ENCODE measurements around the gene UGDH.
"Not testable (repeated sequence)": the region's sequence is repeated elsewhere in the genome, so short reads cannot be mapped to it uniquely, and the experiment has no call there.

Gene UGDH

DNA sequence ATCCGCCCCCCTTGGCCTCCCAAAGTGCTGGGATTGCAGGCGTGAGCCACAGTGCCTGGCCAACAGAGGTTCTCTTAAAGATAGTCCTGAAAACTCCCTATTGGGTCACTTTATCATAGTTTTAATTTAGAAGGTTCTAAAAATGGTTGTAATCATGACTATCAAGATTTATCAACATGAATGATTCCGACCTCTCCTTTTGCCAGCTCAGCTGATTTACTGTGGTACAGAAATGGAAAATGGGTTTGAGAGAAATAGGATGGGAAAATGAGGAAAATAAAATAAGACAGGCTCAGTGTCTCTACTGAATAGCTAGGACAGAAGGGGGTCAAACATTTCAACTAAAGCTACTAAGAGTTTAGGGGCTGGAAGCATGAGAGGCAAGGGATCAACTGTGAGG, 28.2 kb upstream of the UGDH start:
- Histone ChIP-seq H3K4me2 (ENCODE audit: low read depth, low read length) (no peak overlapping the region), H3K9me3 (replicated peaks; ENCODE audit: insufficient read depth, low read length) (no peaks in the 10 kb centered on the region), H3K79me2 (ENCODE audit: low read length) (no peaks in the 10 kb centered on the region), H4K20me1 (ENCODE audit: insufficient read depth, low read length) (no peaks in the 10 kb centered on the region), H3F3A (ENCODE audit: insufficient read depth, low read length) (no peaks in the 10 kb centered on the region), H3K4me1 (ENCODE audit: low read length) (no peaks in the 10 kb centered on the region), H3K27me3 (replicated peaks; ENCODE audit: insufficient read depth, low read length) (no peaks in the 10 kb centered on the region), H3K36me3 (replicated peaks; ENCODE audit: insufficient read depth, low read length) (no peaks in the 10 kb centered on the region), H3K9me2 (replicated peaks; ENCODE audit: insufficient read depth, low read length) (no peaks in the 10 kb centered on the region), H3K9ac (ENCODE audit: low read length) (no peak overlapping the region), H3K4me3 (ENCODE audit: low read length) (no peak overlapping the region), H2AFZ (ENCODE audit: low read length) (no peak overlapping the region), H3K27ac (ENCODE audit: low read length) (no peak overlapping the region)
- TF ChIP-seq, protein P1, sequence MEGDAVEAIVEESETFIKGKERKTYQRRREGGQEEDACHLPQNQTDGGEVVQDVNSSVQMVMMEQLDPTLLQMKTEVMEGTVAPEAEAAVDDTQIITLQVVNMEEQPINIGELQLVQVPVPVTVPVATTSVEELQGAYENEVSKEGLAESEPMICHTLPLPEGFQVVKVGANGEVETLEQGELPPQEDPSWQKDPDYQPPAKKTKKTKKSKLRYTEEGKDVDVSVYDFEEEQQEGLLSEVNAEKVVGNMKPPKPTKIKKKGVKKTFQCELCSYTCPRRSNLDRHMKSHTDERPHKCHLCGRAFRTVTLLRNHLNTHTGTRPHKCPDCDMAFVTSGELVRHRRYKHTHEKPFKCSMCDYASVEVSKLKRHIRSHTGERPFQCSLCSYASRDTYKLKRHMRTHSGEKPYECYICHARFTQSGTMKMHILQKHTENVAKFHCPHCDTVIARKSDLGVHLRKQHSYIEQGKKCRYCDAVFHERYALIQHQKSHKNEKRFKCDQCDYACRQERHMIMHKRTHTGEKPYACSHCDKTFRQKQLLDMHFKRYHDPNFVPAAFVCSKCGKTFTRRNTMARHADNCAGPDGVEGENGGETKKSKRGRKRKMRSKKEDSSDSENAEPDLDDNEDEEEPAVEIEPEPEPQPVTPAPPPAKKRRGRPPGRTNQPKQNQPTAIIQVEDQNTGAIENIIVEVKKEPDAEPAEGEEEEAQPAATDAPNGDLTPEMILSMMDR (IDR thresholded peaks at IDR 0.05; ENCODE audit: low read length): no peak
- TF ChIP-seq EZH2phosphoT487 (IDR thresholded peaks at IDR 0.05; ENCODE audit: low read length): no peak
- no peak for TF ChIP-seq EZH2 (optimal IDR thresholded peaks at IDR 0.05; ENCODE audit: low read depth, low read length)
- no peak for DNase-seq

DNA sequence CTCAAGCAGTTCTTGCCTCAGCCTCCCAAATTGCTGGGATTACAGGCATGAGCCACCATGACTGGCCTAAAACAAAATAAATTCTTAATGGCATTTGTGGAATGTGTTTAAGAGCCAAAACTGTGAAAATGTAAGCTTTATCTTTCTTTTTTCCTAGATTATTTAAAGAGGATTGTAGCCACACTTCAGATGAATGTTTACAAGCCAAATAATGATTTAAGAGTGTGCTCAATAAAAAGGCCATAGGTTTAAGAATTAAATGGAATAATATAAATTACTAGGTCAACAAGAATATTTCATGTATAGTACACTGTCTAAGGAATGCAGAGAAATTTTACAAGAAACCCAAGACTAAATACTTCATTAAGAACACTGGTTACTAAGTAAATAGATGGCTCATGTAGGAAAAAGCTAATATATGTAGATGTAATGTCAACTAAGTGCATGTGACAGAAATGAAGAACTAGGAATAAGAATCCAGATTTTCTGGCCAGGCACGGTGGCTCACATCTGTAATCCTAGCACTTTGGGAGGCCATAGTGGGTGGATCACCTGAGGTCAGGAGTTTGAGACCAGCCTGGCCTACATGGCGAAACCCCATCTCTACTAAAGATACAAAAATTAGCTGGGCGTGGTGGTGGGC, 21.3 kb upstream of the UGDH start:
- Histone ChIP-seq H3K27ac (ENCODE audit: low read length) (no peak overlapping the region), H3K9me3 (replicated peaks; ENCODE audit: insufficient read depth, low read length) (no peaks in the 10 kb centered on the region), H3K9ac (ENCODE audit: low read length) (no peak overlapping the region), H2AFZ (ENCODE audit: low read length) (no peak overlapping the region), H3K79me2 (ENCODE audit: low read length) (no peaks in the 10 kb centered on the region), H4K20me1 (ENCODE audit: insufficient read depth, low read length) (no peaks in the 10 kb centered on the region), H3K9me2 (replicated peaks; ENCODE audit: insufficient read depth, low read length) (no peaks in the 10 kb centered on the region), H3K4me3 (ENCODE audit: low read length) (no peak overlapping the region), H3K4me2 (ENCODE audit: low read depth, low read length) (no peak overlapping the region), H3K36me3 (replicated peaks; ENCODE audit: insufficient read depth, low read length) (no peaks in the 10 kb centered on the region), H3K27me3 (replicated peaks; ENCODE audit: insufficient read depth, low read length) (no peaks in the 10 kb centered on the region), H3F3A (ENCODE audit: insufficient read depth, low read length) (no peaks in the 10 kb centered on the region), H3K4me1 (ENCODE audit: low read length) (no peaks in the 10 kb centered on the region)
- no peak for DNase-seq
- no peak for TF ChIP-seq EZH2phosphoT487 (IDR thresholded peaks at IDR 0.05; ENCODE audit: low read length)
- no peak for TF ChIP-seq EZH2 (optimal IDR thresholded peaks at IDR 0.05; ENCODE audit: low read depth, low read length)
- TF ChIP-seq, protein P1 (IDR thresholded peaks at IDR 0.05; ENCODE audit: low read length): no peak

DNA sequence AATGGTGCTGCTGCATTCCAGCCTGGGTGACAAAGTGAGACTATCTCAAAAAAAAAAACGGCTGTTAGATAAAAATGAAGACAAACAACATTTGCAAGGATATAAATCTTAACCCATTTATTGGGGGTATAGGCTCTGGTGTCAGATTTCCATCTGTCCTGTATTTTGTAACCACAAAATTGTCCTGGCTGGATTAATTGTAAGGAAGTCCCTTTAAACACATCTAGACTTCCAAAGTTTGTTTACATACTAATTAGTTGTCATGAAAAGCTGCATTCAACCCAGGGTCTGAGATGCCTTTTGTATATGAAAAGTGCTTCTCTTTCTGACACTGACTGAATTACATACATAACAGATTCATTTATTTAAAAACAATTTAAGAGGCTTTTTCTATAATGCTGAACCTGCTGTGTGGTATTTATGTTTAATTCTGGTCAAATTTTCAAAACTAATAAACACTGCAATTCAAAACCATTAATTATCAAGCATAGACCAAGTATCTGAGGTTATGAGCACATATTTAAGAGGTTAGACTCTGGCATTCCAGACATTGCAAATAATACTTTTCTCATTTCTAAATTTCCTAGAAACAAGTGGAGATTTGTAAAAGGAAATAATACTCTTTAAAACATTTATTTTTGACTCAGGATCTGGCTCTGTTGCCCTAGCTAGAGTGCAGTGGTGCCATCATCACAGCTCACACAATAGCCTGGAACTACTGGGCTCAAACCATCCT, 17.5 kb upstream of the UGDH start:
- no peak overlapping the region for H3K27ac ChIP-seq (ENCODE audit: low read length)
- no peak overlapping the region for H3K4me2 ChIP-seq (ENCODE audit: low read depth, low read length)
- no peak overlapping the region for H2AFZ ChIP-seq (ENCODE audit: low read length)

DNA sequence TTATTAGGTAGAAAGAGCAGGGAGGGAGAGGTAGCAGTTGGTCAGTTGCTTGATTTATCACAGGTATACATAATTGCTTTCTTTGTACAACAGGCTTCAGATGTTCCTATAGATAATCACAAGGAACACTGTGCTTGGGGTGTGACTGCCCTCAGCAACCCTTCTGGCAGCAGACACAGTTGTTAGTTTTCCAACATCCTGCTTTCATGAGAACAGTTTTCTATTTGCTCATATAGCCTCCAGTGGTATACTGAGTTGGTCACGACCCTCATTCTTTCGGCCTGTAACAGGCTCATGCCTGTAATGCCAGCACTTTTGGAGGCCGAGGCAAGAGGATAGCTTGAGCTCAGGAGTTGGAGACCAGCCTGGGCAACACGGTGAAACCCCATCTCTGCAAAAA, 16.8 kb upstream of the UGDH start:
- not testable (repeated sequence) for H3K4me2 ChIP-seq (ENCODE audit: low read depth, low read length); H3K9me2 ChIP-seq (replicated peaks; ENCODE audit: insufficient read depth, low read length); H3K79me2 ChIP-seq (ENCODE audit: low read length); H3K36me3 ChIP-seq (replicated peaks; ENCODE audit: insufficient read depth, low read length); H3K4me3 ChIP-seq (ENCODE audit: low read length); H2AFZ ChIP-seq (ENCODE audit: low read length); H3K27me3 ChIP-seq (replicated peaks; ENCODE audit: insufficient read depth, low read length); H3K4me1 ChIP-seq (ENCODE audit: low read length); DNase-seq; H3K27ac ChIP-seq (ENCODE audit: low read length); H4K20me1 ChIP-seq (ENCODE audit: insufficient read depth, low read length); H3K9me3 ChIP-seq (replicated peaks; ENCODE audit: insufficient read depth, low read length); H3F3A ChIP-seq (ENCODE audit: insufficient read depth, low read length); H3K9ac ChIP-seq (ENCODE audit: low read length)

More for the DNA sequence above, 17.5 kb upstream of the UGDH start:
- no peaks in the 10 kb centered on the region for H3F3A ChIP-seq (ENCODE audit: insufficient read depth, low read length)
- H3K4me1 ChIP-seq (ENCODE audit: low read length): no peaks in the 10 kb centered on the region
- DNase-seq: no peak
- TF ChIP-seq EZH2 (optimal IDR thresholded peaks at IDR 0.05; ENCODE audit: low read depth, low read length): no peak
- TF ChIP-seq EZH2phosphoT487 (IDR thresholded peaks at IDR 0.05; ENCODE audit: low read length): no peak
- TF ChIP-seq, protein P1 (IDR thresholded peaks at IDR 0.05; ENCODE audit: low read length): no peak
- no peaks in the 10 kb centered on the region for H3K9me3 ChIP-seq (replicated peaks; ENCODE audit: insufficient read depth, low read length)
- no peaks in the 10 kb centered on the region for H3K36me3 ChIP-seq (replicated peaks; ENCODE audit: insufficient read depth, low read length)
- H3K9ac ChIP-seq (ENCODE audit: low read length): no peak overlapping the region
- H3K4me3 ChIP-seq (ENCODE audit: low read length): no peak overlapping the region
- H3K27me3 ChIP-seq (replicated peaks; ENCODE audit: insufficient read depth, low read length): no peaks in the 10 kb centered on the region
- no peaks in the 10 kb centered on the region for H3K79me2 ChIP-seq (ENCODE audit: low read length)
- no peaks in the 10 kb centered on the region for H3K9me2 ChIP-seq (replicated peaks; ENCODE audit: insufficient read depth, low read length)
- H4K20me1 ChIP-seq (ENCODE audit: insufficient read depth, low read length): no peaks in the 10 kb centered on the region
